GM10266 (cell line): ENCODE measurements around the gene ZNF17.

ENCODE experiments used
- DNase-seq: peaks from one replicate; pipeline ENCODE4 v3.0.0; 2012; ENCODE audit errors: extremely low spot score
- CTCF ChIP-seq: IDR thresholded peaks from 2 replicates; pipeline ENCODE4 v1.5.1; 2012; ENCODE audit warnings: mild to moderate bottlenecking, low read depth; ENCODE audit not compliant: control insufficient read depth, insufficient read depth; ENCODE audit errors: missing control alignments

The ZNF17 gene

GRCh38 chr19:57435062-57435978, 24.4 kb downstream of the ZNF17 start, which contains the start of gene ZNF749:
Gene ZNF749, plus strand, starts transcription at chr19:57435325. Its CDS starts 254 bp downstream, at chr19:57435579.
- peak; percentile 94 for DNase-seq
- TF ChIP-seq CTCF, result no peak

- no peak for DNase-seq
- no peak for TF ChIP-seq CTCF
Observed at GRCh38 chr19:57436417-57436816, 25.5 kb downstream of the ZNF17 start.

- no peak for DNase-seq
- no peak for TF ChIP-seq CTCF
Observed at GRCh38 chr19:57437931-57438330, 27.0 kb downstream of the ZNF17 start.

GRCh38 chr19:57438925-57439324, 28.0 kb downstream of the ZNF17 start:
- no peak for TF ChIP-seq CTCF
- DNase-seq, result no peak

- DNase-seq, result no peak
- TF ChIP-seq CTCF, result no peak
Observed at GRCh38 chr19:57441979-57442752, 31.2 kb downstream of the ZNF17 start.

GRCh38 chr19:57443121-57443696, 32.2 kb downstream of the ZNF17 start:
- DNase-seq, result no peak
- no peak for TF ChIP-seq CTCF
